Psoas muscle (tissue), 8 donors: ENCODE data around the gene PLIN3. TPM values are rescaled to one million over a fixed set of nuclear protein-coding genes. Genes with fewer than 3 reads are reported as not detected.
"Not testable (repeated sequence)": the region's sequence is repeated elsewhere in the genome, so short reads cannot be mapped to it uniquely, and the experiment has no call there.

Experiments used
- ATAC-seq, 4 donors: fragments of 200-7000 bp; cut with Tn5 transposase; one replicate each; pipeline ENCODE4 v1.9.1; 2020; ENCODE audit warnings: moderate library complexity in 3 of 4, mild to moderate bottlenecking in 2 of 4
- DNase-seq, 2 donors: peaks; one replicate each; pipeline ENCODE4 v3.0.0-alpha.2; 2020
- H3K27ac ChIP-seq: fragments of 200-600 bp; one replicate; pipeline ENCODE4 v1.8.0; 2022
- H3K27me3 ChIP-seq, 3 donors: fragments of 200-600 bp in 1 of 3; one replicate each; pipeline versions ENCODE4 v1.6.1 to v1.8.0; 2013 to 2022; ENCODE audit warnings: low read length in 2 of 3, mild to moderate bottlenecking in 2 of 3, moderate library complexity in 1 of 3; ENCODE audit not compliant: insufficient read depth in 3 of 3
- H3K36me3 ChIP-seq, 2 donors: fragments of 200-600 bp in 1 of 2; one replicate each; pipeline versions ENCODE4 v1.6.1 to v1.8.0; 2013 to 2022; ENCODE audit warnings: low read depth in 1 of 2, mild to moderate bottlenecking in 1 of 2, moderate library complexity in 1 of 2; ENCODE audit not compliant: insufficient read depth in 1 of 2
- H3K4me1 ChIP-seq: fragments of 200-600 bp; one replicate; pipeline ENCODE4 v1.8.0; 2022
- H3K4me3 ChIP-seq: fragments of 200-600 bp; one replicate; pipeline ENCODE4 v1.8.0; 2022; ENCODE audit warnings: mild to moderate bottlenecking
- H3K9me3 ChIP-seq: fragments of 200-600 bp; one replicate; pipeline ENCODE4 v1.8.0; 2022
- CTCF ChIP-seq: fragments of 200-600 bp; IDR thresholded peaks from one replicate; pipeline ENCODE4 v1.8.0; 2022; ENCODE audit warnings: antibody characterized with exemption
- WGBS, 3 donors: extraction: QIAGEN DNeasy Blood & Tissue Kit; methylation state at CpG; one replicate each; pipeline versions ENCODE4 v1.1.6 to v1.1.7; 2013; 5-methylcytosine and 5-hydroxymethylcytosine counted together
- intact Hi-C, 2 donors: fragments of 100-400 bp; cut with DNase I; formaldehyde crosslinking; loops; one replicate each; pipeline versions ENCODE4 v1.11.0 to v1.14.2; 2022
- polyA plus RNA-seq, 3 donors: library from polyadenylated mRNA; stranded (reverse); fragments of 200-250 nt; gene quantifications; one replicate each; pipeline ENCODE4 v1.2.3, GENCODE V29; 2013
- total RNA-seq, 4 donors: library from RNA; stranded (reverse); fragmentation: NEBNext Ultra II Directional in 2 of 4; extraction: Animal tissue kit (Norgen Biotek cat#: 25700) in 2 of 4; gene quantifications; one replicate each; pipeline versions ENCODE4 v1.2.1 to v1.2.4, GENCODE V29; 2021 to 2023
- donor health status: healthy with polysubstance abuse.
- donor health status: DM: no; HTN: no; CAD: no; lungs with moderate emphysema.
- donor health status: Bipolar disorder and iron deficiency.
- donor health status: healthy.
- donor health status: DM: yes; HTN: yes; CAD: no.
- donor health status: DM: no; HTN: no; CAD: no.
- donor health status: DM: no; HTN: no; CAD: no.
- donor health status: DM: yes; HTN: yes; CAD: no.

The PLIN3 gene
- total and polyA plus RNA-seq, 7 donors: 67.2 to 309 (median 107) TPM

- DNase-seq: no peak
- H3K36me3 ChIP-seq: no peaks in the 10 kb centered on the region
- no peak overlapping the region for H3K4me3 ChIP-seq
- no peak for TF ChIP-seq CTCF
- ATAC-seq: no peak
- intact Hi-C loops: no loop called here
- H3K9me3 ChIP-seq: no peaks in the 10 kb centered on the region
- H3K27me3 ChIP-seq: no peaks in the 10 kb centered on the region
- peaks cover 16% of the 10 kb centered on the region for H3K4me1 ChIP-seq
- H3K27ac ChIP-seq: no peak overlapping the region
- WGBS, 3 donors: 78 to 84% (median 80%) methylated on average over 8 of the region's 8 CpGs
Measured at GRCh38 chr19:4906963-4907362, 39.5 kb upstream of the PLIN3 start.

DNA sequence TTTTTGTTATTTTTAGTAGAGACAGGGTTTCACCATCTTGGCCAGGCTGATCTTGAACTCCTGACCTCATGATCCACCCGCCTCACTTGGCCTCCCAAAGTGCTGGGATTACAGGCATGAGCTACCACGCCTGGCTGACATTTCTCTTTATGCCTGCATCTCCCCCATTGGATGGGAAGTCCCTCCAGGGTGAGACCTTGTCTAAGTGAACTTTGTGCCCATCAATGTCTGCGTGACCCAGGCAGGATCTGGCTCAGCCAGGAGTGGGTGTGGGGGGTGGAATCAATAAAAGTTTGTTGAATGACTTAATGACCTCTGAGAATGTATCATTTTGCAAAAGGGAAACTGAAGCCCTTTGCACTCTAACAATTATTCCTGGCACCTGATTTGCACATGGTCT lies 37.0 kb upstream of the PLIN3 start:
- H3K9me3 ChIP-seq: no peaks in the 10 kb centered on the region
- DNase-seq (no peak), ATAC-seq (no peak)
- intact Hi-C loops: no loop called here
- H3K27ac ChIP-seq: no peak overlapping the region
- H3K36me3 ChIP-seq: no peaks in the 10 kb centered on the region
- no peak overlapping the region for H3K4me3 ChIP-seq
- H3K4me1 ChIP-seq: peaks cover 4% of the 10 kb centered on the region
- 39 to 75% (median 62%) methylated on average over 3 of the region's 3 CpGs for WGBS, 3 donors
- no peaks in the 10 kb centered on the region for H3K27me3 ChIP-seq
- TF ChIP-seq CTCF: no peak

GRCh38 chr19:4902796-4903195 lies 35.3 kb upstream of the PLIN3 start, which contains the start of gene ARRDC5:
ARRDC5 (minus strand) TSS chr19:4902896; CDS start chr19:4902825, 71 bp downstream.
- DNase-seq: no peak
- Histone ChIP-seq H3K4me3 (no peak within 1 kb of the TSS), H3K9me3 (no peaks in the 10 kb centered on the region), H3K27ac (no peak within 1 kb of the TSS), H3K36me3 (no peaks in the 10 kb centered on the region), H3K4me1 (no peaks in the 10 kb centered on the region), H3K27me3 (no peaks in the 10 kb centered on the region)
- no peak for TF ChIP-seq CTCF
- intact Hi-C loops: no loop called here
- no peak for ATAC-seq
- WGBS, 3 donors: 74 to 80% (median 77%) methylated on average over 7 of the region's 7 CpGs

DNA sequence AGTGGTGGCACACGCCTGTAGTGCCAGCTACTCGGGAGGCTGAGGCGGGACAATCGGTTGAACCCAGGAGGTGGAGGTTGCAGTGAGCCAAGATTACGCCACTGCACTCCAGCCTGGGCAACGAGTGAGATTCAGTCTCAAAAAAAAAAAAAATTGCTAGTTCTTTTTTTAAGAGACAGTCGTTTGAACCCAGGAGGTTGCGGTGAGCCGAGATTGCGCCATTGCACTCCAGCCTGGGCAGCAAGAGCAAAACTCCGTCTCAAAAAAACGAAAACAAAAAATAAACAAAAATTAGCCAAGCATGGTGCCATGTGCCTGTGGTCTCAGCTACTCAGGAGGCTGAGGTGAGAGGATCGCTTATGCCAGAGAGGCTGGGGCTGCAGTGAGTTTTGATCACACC lies 33.4 kb upstream of the PLIN3 start:
- H3K4me3 ChIP-seq, H3K27ac ChIP-seq, DNase-seq, H3K9me3 ChIP-seq, ATAC-seq, intact Hi-C loops, H3K27me3 ChIP-seq, H3K4me1 ChIP-seq, H3K36me3 ChIP-seq: not testable (repeated sequence)
- WGBS, 3 donors: 79 to 84% (median 83%) methylated on average over 13 of the region's 13 CpGs

GRCh38 chr19:4897146-4897545 lies 29.7 kb upstream of the PLIN3 start:
- TF ChIP-seq CTCF: no peak
- Histone ChIP-seq H3K27ac (peak overlapping the region; percentile 46), H3K4me1 (peaks cover 11% of the 10 kb centered on the region), H3K4me3 (no peak overlapping the region), H3K9me3 (no peaks in the 10 kb centered on the region), H3K36me3 (no peaks in the 10 kb centered on the region), H3K27me3 (no peaks in the 10 kb centered on the region)
- intact Hi-C loops: no loop called here
- ATAC-seq: peak; percentile 61 to 89 (median 72)
- 29 to 51% (median 33%) methylated on average over 7 of the region's 7 CpGs for WGBS, 3 donors
- DNase-seq: peak in 1 of 2 donors; percentile 65
